NCI-H2171 treated with DMSO at 0.1 percent for 48 hours (cell line): ENCODE data around the gene FAM53C.
"Not testable (repeated sequence)": the region's sequence is repeated elsewhere in the genome, so short reads cannot be mapped to it uniquely, and the experiment has no call there.

Experiments
- DNase-seq: peaks from one replicate; lab custom pipeline; 2025; lab: John Stamatoyannopoulos, UW

FAM53C gene

GRCh38 chr5:138337685-138338410 lies at the start of gene FAM53C:
Gene FAM53C, plus strand, starts transcription at chr5:138338266. Its CDS starts 3,070 bp downstream, at chr5:138341336.
- DNase-seq = peak; percentile 83

GRCh38 chr5:138289296-138289695 lies 48.8 kb upstream of the FAM53C start:
- DNase-seq = no peak

GRCh38 chr5:138303372-138303771 lies 34.7 kb upstream of the FAM53C start:
- DNase-seq = peak; percentile 2

GRCh38 chr5:138305797-138306196 lies 32.3 kb upstream of the FAM53C start:
- peak; percentile 62 for DNase-seq

GRCh38 chr5:138315751-138316278 lies 22.3 kb upstream of the FAM53C start:
- no peak for DNase-seq

- DNase-seq = no peak
These were observed 21.7 kb upstream of the FAM53C start for GRCh38 chr5:138316355-138316754.

- not testable (repeated sequence) for DNase-seq
These were observed 19.9 kb upstream of the FAM53C start for GRCh38 chr5:138318211-138318610.

- no peak for DNase-seq
These were observed 7.1 kb upstream of the FAM53C start for GRCh38 chr5:138330813-138331448.

- peak; percentile 95 for DNase-seq
These were observed 6.4 kb upstream of the FAM53C start, which contains the start of gene CDC25C for GRCh38 chr5:138331449-138332368. Gene CDC25C, minus strand, starts transcription at chr5:138331804. Its CDS starts 624 bp downstream, at chr5:138331180.

GRCh38 chr5:138334867-138335447 lies 3.1 kb upstream of the FAM53C start:
- DNase-seq = no peak

GRCh38 chr5:138336952-138337684 lies 948 bp upstream of the FAM53C start:
- no peak for DNase-seq

- no peak for DNase-seq
These were observed 485 bp downstream of the FAM53C start for GRCh38 chr5:138338411-138339090.

- no peak for DNase-seq
These were observed 1.0 kb downstream of the FAM53C start for GRCh38 chr5:138339091-138339456.

GRCh38 chr5:138339464-138339863 lies 1.4 kb downstream of the FAM53C start:
- no peak for DNase-seq

- DNase-seq = no peak
These were observed 1.9 kb downstream of the FAM53C start for GRCh38 chr5:138340008-138340407.

GRCh38 chr5:138344887-138345622 lies 7.0 kb downstream of the FAM53C start:
- DNase-seq = no peak

GRCh38 chr5:138346889-138347288 lies 8.8 kb downstream of the FAM53C start:
- no peak for DNase-seq

GRCh38 chr5:138349852-138350562 lies 11.9 kb downstream of the FAM53C start:
- DNase-seq = no peak

- DNase-seq = no peak
These were observed 12.5 kb downstream of the FAM53C start for GRCh38 chr5:138350563-138350890.
